Smooth muscle cell (in vitro differentiated cells): Measurements from ENCODE around the gene DYNC1H1. TPM values are rescaled to one million over a fixed set of nuclear protein-coding genes. Genes with fewer than 3 reads are reported as not detected.

Source experiments
- DNase-seq: peaks from one replicate; lab custom pipeline; 2025; ENCODE audit not compliant: unreplicated experiment; lab: John Stamatoyannopoulos, UW
- H2AFZ ChIP-seq: fragments of 200-600 bp; sonication (generic); 2 replicates; pipeline ENCODE4 v1.6.0; 2016; ENCODE audit warnings: antibody characterized with exemption, low read depth, mild to moderate bottlenecking
- H3F3A ChIP-seq: fragments of 200-600 bp; sonication (generic); 2 replicates; pipeline ENCODE4 v1.6.0; 2017; ENCODE audit warnings: antibody characterized with exemption, low read depth
- H3K27ac ChIP-seq: fragments of 200-600 bp; sonication (generic); 2 replicates; pipeline ENCODE4 v1.5.1; 2016; ENCODE audit warnings: low read depth, mild to moderate bottlenecking
- H3K27me3 ChIP-seq: fragments of 200-600 bp; sonication (generic); 2 replicates; pipeline ENCODE4 v1.6.1; 2016; ENCODE audit warnings: low read depth, mild to moderate bottlenecking
- H3K36me3 ChIP-seq: fragments of 200-600 bp; sonication (generic); 2 replicates; pipeline ENCODE4 v1.5.1; 2016; ENCODE audit warnings: low read depth
- H3K4me1 ChIP-seq: fragments of 200-600 bp; sonication (generic); 2 replicates; pipeline ENCODE4 v1.5.1; 2016; ENCODE audit warnings: low read depth
- H3K4me2 ChIP-seq: fragments of 200-600 bp; sonication (generic); 2 replicates; pipeline ENCODE4 v1.6.0; 2016; ENCODE audit warnings: mild to moderate bottlenecking
- H3K4me3 ChIP-seq: fragments of 200-600 bp; sonication (generic); 2 replicates; pipeline ENCODE4 v1.5.1; 2016; ENCODE audit warnings: mild to moderate bottlenecking
- H3K79me2 ChIP-seq: fragments of 200-600 bp; sonication (generic); 2 replicates; pipeline ENCODE4 v1.6.0; 2016; ENCODE audit warnings: low read depth, mild to moderate bottlenecking
- H3K9ac ChIP-seq: fragments of 200-600 bp; sonication (generic); 2 replicates; pipeline ENCODE4 v1.6.0; 2016; ENCODE audit warnings: low read depth
- H3K9me3 ChIP-seq: fragments of 200-600 bp; sonication (generic); replicated peaks from 2 replicates; pipeline ENCODE4 v1.5.1; 2016; ENCODE audit warnings: low read depth
- H4K20me1 ChIP-seq: fragments of 200-600 bp; sonication (generic); 2 replicates; pipeline ENCODE4 v1.6.0; 2016; ENCODE audit warnings: low read depth
- CTCF ChIP-seq: fragments of 200-600 bp; sonication (generic); IDR thresholded peaks from 2 replicates; pipeline ENCODE4 v1.5.1; 2017; ENCODE audit warnings: borderline replicate concordance, mild to moderate bottlenecking, antibody characterized with exemption; ENCODE audit not compliant: insufficient read depth, poor library complexity, severe bottlenecking
- whole genome bisulfite sequencing: methylation state at CpG from one replicate; pipeline ENCODE4 v1.1.7; 2016; ENCODE audit warnings: low lambda C conversion rate; 5-methylcytosine and 5-hydroxymethylcytosine counted together
- polyA plus RNA-seq: library from polyadenylated mRNA; unstranded; fragments of >200 nt; fragmentation: Nextera tagmentation; extraction: Ambion mirVana; gene quantifications from 2 replicates; pipeline ENCODE4 v1.2.1, GENCODE V29; 2016
- total RNA-seq: library from RNA; depleted of rRNA; stranded (reverse); fragments of >200 nt; gene quantifications from 2 replicates; pipeline ENCODE4 v1.2.3, GENCODE V29; 2014

Gene DYNC1H1
- total and polyA plus RNA-seq, 2 experiments from 2014 or later = 137 to 399 TPM

GRCh38 chr14:102007916-102008418, 43.6 kb downstream of the DYNC1H1 start:
- no peak overlapping the region for H3K27ac ChIP-seq
- no peak for TF ChIP-seq CTCF
- 97% methylated on average over 14 of the region's 14 CpGs for WGBS

GRCh38 chr14:102008891-102009290, 44.5 kb downstream of the DYNC1H1 start:
- H3K4me2 ChIP-seq = no peak overlapping the region
- peaks cover 55% of the 10 kb centered on the region for H3K36me3 ChIP-seq
- no peaks in the 10 kb centered on the region for H3K79me2 ChIP-seq
- TF ChIP-seq CTCF = no peak
- no peaks in the 10 kb centered on the region for H3K4me1 ChIP-seq
- DNase-seq = no peak
- H3K9me3 ChIP-seq = no peaks in the 10 kb centered on the region
- 95% methylated on average over 8 of the region's 8 CpGs for WGBS
- H3F3A ChIP-seq = no peaks in the 10 kb centered on the region
- no peak overlapping the region for H3K27ac ChIP-seq
- no peak overlapping the region for H3K4me3 ChIP-seq
- peaks cover 4% of the 10 kb centered on the region for H4K20me1 ChIP-seq
- no peaks in the 10 kb centered on the region for H3K27me3 ChIP-seq
- H3K9ac ChIP-seq = no peak overlapping the region
- H2AFZ ChIP-seq = no peak overlapping the region

More at GRCh38 chr14:102007916-102008418, 43.6 kb downstream of the DYNC1H1 start:
- DNase-seq = no peak
- H3K36me3 ChIP-seq = peaks cover 55% of the 10 kb centered on the region
- no peak overlapping the region for H3K9ac ChIP-seq
- H3F3A ChIP-seq = no peaks in the 10 kb centered on the region
- no peak overlapping the region for H3K4me3 ChIP-seq
- H3K27me3 ChIP-seq = no peaks in the 10 kb centered on the region
- H4K20me1 ChIP-seq = no peaks in the 10 kb centered on the region
- H3K4me2 ChIP-seq = no peak overlapping the region
- H3K4me1 ChIP-seq = no peaks in the 10 kb centered on the region
- no peak overlapping the region for H2AFZ ChIP-seq
- no peaks in the 10 kb centered on the region for H3K79me2 ChIP-seq
- H3K9me3 ChIP-seq = no peaks in the 10 kb centered on the region

GRCh38 chr14:102011631-102012030, 47.3 kb downstream of the DYNC1H1 start:
- H3K4me2 ChIP-seq = no peak overlapping the region
- H3K27me3 ChIP-seq = no peaks in the 10 kb centered on the region
- no peak overlapping the region for H2AFZ ChIP-seq
- H3K36me3 ChIP-seq = peaks cover 61% of the 10 kb centered on the region
- H3K9ac ChIP-seq = no peak overlapping the region
- TF ChIP-seq CTCF = no peak
- no peaks in the 10 kb centered on the region for H3K9me3 ChIP-seq
- no peaks in the 10 kb centered on the region for H3F3A ChIP-seq
- no peaks in the 10 kb centered on the region for H3K4me1 ChIP-seq
- H4K20me1 ChIP-seq = peaks cover 13% of the 10 kb centered on the region
- DNase-seq = no peak
- no peak overlapping the region for H3K4me3 ChIP-seq
- no peaks in the 10 kb centered on the region for H3K79me2 ChIP-seq
- no peak overlapping the region for H3K27ac ChIP-seq
- 95% methylated on average over 8 of the region's 8 CpGs for WGBS

- no peak for DNase-seq
- 98% methylated on average over 7 of the region's 7 CpGs for WGBS
- no peak overlapping the region for H2AFZ ChIP-seq
- TF ChIP-seq CTCF = no peak
- no peaks in the 10 kb centered on the region for H3K79me2 ChIP-seq
- H3F3A ChIP-seq = no peaks in the 10 kb centered on the region
- H3K9ac ChIP-seq = no peak overlapping the region
- peaks cover 13% of the 10 kb centered on the region for H4K20me1 ChIP-seq
- H3K27ac ChIP-seq = no peak overlapping the region
- H3K4me3 ChIP-seq = no peak overlapping the region
- H3K36me3 ChIP-seq = peaks cover 59% of the 10 kb centered on the region
- no peaks in the 10 kb centered on the region for H3K4me1 ChIP-seq
- H3K27me3 ChIP-seq = no peaks in the 10 kb centered on the region
- H3K4me2 ChIP-seq = no peak overlapping the region
- no peaks in the 10 kb centered on the region for H3K9me3 ChIP-seq
These were observed 48.0 kb downstream of the DYNC1H1 start for GRCh38 chr14:102012336-102012735.
